Left lung (tissue), 10 donors: ENCODE measurements around the gene DIAPH2. TPM values are rescaled to one million over a fixed set of nuclear protein-coding genes. Genes with fewer than 3 reads are reported as not detected.

Experiments
- ATAC-seq: fragments of 200-7000 bp; cut with Tn5 transposase; one replicate; pipeline ENCODE4 v1.9.1; 2020; ENCODE audit warnings: moderate library complexity
- DNase-seq, 4 donors: peaks; one replicate each; pipeline ENCODE4 v3.0.0-alpha.2; 2013 to 2020
- H3K27ac ChIP-seq, 2 donors: fragments of 200-600 bp; sonication (generic) in 1 of 2; one replicate each; pipeline versions ENCODE4 v1.5.0 to v1.8.0; 2020 to 2021
- H3K27me3 ChIP-seq, 2 donors: fragments of 200-600 bp; sonication (generic) in 1 of 2; one replicate each; pipeline versions ENCODE4 v1.5.0 to v1.8.0; 2020 to 2021
- H3K36me3 ChIP-seq, 2 donors: fragments of 200-600 bp; sonication (generic) in 1 of 2; one replicate each; pipeline versions ENCODE4 v1.5.0 to v1.8.0; 2020 to 2021
- H3K4me1 ChIP-seq, 2 donors: fragments of 200-600 bp; one replicate each; pipeline ENCODE4 v1.8.0; 2021
- H3K4me3 ChIP-seq, 2 donors: fragments of 200-600 bp; sonication (generic) in 1 of 2; one replicate each; pipeline versions ENCODE4 v1.5.0 to v1.8.0; 2020 to 2021; ENCODE audit warnings: mild to moderate bottlenecking in 1 of 2
- H3K9me3 ChIP-seq, 2 donors: fragments of 200-600 bp; sonication (generic) in 1 of 2; one replicate each; pipeline versions ENCODE4 v1.5.0 to v1.8.0; 2020 to 2021
- intact Hi-C, 2 donors: fragments of 100-400 bp; cut with DNase I; formaldehyde crosslinking; loops; one replicate each; pipeline versions ENCODE4 v1.11.2 to v1.14.2; 2022
- polyA plus RNA-seq, 6 donors: library from polyadenylated mRNA; unstranded; fragments of 120-200 nt; gene quantifications; one replicate each; pipeline ENCODE4 v1.2.1, GENCODE V29; 2013; ENCODE audit not compliant: insufficient read length in 6 of 6
- total RNA-seq, 2 donors: library from RNA; stranded (reverse); fragmentation: NEBNext Ultra II Directional; extraction: Animal tissue kit (Norgen Biotek cat#: 25700); gene quantifications; one replicate each; pipeline ENCODE4 v1.2.1, GENCODE V29; 2021
- TF ChIP-seq, protein P1 (sequence below), 2 donors: fragments of 200-600 bp; sonication (generic) in 1 of 2; IDR thresholded peaks; one replicate each; pipeline versions ENCODE4 v1.5.0 to v1.8.0; 2021; ENCODE audit warnings: antibody characterized with exemption in 2 of 2
- donor health status: DM: no; HTN: yes; CAD: no.
- donor health status: DM: no; HTN: no; CAD: no.

Gene DIAPH2
- total and polyA plus RNA-seq, 8 donors = 14.6 to 34.1 (median 16.4) TPM

DNA sequence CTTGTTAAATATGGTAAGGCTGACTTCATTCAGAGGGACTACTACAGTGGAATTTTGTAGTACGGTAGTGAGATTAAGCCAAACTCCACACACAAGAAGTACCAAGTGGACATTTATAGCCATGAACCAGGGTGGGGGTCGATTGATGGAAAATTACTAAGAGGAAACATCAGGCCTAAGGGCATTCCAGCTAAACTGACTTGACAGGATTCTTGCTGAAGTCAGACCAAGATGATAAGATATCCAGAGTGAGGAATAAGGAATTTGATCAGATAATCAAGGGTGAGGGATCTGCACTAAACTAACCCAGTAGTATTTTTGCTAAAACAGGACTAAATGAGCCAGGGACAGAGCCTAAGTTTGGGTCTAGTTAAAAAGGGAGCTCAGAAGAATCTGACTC is 796.6 kb downstream of the DIAPH2 start:
- Histone ChIP-seq H3K36me3 (no peaks in the 10 kb centered on the region), H3K4me1 (no peaks in the 10 kb centered on the region), H3K4me3 (no peak overlapping the region), H3K27me3 (no peaks in the 10 kb centered on the region), H3K9me3 (no peaks in the 10 kb centered on the region), H3K27ac (no peak overlapping the region)
- intact Hi-C loops = no loop called here
- TF ChIP-seq, protein P1, sequence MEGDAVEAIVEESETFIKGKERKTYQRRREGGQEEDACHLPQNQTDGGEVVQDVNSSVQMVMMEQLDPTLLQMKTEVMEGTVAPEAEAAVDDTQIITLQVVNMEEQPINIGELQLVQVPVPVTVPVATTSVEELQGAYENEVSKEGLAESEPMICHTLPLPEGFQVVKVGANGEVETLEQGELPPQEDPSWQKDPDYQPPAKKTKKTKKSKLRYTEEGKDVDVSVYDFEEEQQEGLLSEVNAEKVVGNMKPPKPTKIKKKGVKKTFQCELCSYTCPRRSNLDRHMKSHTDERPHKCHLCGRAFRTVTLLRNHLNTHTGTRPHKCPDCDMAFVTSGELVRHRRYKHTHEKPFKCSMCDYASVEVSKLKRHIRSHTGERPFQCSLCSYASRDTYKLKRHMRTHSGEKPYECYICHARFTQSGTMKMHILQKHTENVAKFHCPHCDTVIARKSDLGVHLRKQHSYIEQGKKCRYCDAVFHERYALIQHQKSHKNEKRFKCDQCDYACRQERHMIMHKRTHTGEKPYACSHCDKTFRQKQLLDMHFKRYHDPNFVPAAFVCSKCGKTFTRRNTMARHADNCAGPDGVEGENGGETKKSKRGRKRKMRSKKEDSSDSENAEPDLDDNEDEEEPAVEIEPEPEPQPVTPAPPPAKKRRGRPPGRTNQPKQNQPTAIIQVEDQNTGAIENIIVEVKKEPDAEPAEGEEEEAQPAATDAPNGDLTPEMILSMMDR (IDR thresholded peaks at IDR 0.05) = no peak
- ATAC-seq (no peak), DNase-seq (no peak)

DNA sequence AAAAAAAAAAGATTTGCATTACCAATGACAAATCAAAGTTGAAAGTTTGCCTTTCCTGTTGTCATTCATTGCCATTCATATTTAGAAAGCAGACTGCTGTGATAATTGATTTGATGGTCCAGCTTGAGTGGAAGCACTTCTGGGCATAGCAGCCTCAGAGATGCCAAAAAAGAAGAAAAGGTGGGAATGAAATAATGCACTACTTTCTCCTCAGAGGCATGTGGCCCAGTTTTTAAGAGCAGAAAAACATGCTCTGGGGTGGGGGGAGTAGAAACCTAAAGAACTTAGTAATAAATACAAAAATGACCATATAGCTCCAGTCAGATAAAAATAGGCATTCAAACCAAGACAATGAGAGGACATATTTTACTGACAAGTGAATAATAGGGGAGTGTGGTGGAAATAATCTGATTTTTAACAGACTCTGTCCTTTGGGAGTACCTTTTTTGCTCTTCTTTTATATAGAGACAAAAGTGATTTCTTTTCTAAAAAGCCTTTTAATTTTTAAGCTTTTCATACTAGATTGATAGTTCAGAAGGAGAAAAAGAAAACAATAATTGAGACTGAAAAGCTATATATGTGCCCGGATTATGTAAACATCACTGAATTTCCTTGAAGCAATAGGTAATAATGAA is 798.1 kb downstream of the DIAPH2 start:
- TF ChIP-seq, protein P1 (IDR thresholded peaks at IDR 0.05) = no peak
- no peak overlapping the region for H3K27ac ChIP-seq
- H3K36me3 ChIP-seq = no peaks in the 10 kb centered on the region
- DNase-seq (no peak), ATAC-seq (no peak)
- H3K27me3 ChIP-seq = no peaks in the 10 kb centered on the region
- no peaks in the 10 kb centered on the region for H3K4me1 ChIP-seq
- no peak overlapping the region for H3K4me3 ChIP-seq
- no peaks in the 10 kb centered on the region for H3K9me3 ChIP-seq
- intact Hi-C loops = no loop called here

DNA sequence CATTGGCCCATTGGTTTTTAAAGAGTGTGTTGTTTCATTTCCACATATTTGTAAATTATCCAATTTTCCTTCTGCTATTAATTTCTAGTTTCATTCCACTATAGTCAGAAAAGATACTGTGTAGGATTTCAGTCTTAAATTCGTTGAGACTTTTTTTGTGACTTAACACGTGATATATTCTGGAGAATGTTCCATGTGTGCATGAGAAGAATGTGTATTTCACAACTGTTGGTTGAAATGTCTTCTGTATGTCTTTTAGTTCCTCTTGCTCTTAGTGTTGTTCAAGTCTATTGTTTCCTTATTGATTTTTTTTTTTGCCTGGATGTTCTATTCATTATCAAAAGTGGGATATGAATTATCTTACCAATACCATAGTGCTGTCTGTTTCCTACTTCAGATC is 806.0 kb downstream of the DIAPH2 start:
- Histone ChIP-seq H3K27me3 (no peaks in the 10 kb centered on the region), H3K4me3 (no peak overlapping the region), H3K4me1 (no peaks in the 10 kb centered on the region), H3K27ac (no peak overlapping the region), H3K9me3 (no peaks in the 10 kb centered on the region), H3K36me3 (no peaks in the 10 kb centered on the region)
- DNase-seq (no peak), ATAC-seq (no peak)
- TF ChIP-seq, protein P1 (IDR thresholded peaks at IDR 0.05) = no peak
- intact Hi-C loops = no loop called here

DNA sequence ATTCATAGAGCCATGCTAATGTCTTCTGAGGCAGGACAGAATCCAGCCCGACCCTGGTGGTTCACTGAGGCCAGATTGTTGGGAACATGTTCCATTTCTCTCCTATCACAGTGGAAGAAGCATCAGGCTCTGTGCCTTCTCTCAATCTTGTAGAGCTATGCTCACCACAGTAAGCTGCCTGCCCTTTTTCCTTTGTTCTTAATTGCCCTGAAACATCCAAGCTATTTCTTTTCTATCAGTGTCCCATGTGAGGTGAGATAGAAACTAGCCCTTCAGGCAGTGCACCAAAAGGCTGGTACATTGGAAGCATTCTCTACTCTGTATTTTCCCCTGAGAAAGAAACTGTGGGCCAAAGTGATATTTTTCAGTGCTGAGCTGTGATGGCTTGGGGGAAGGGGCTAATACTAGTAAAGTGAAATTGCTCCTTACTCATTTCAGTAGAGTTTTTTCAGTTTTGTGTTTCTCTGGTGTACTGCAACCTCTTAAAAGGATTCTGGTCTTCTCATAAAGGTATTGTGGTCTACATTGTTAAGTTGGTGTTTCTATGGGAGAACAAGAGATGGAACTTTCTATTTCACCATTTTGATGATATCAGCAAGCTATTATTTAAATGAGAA is 810.2 kb downstream of the DIAPH2 start:
- H3K4me1 ChIP-seq = no peaks in the 10 kb centered on the region
- no peaks in the 10 kb centered on the region for H3K27me3 ChIP-seq
- H3K4me3 ChIP-seq = no peak overlapping the region
- intact Hi-C loops = no loop called here
- H3K27ac ChIP-seq = no peak overlapping the region
- H3K9me3 ChIP-seq = no peaks in the 10 kb centered on the region
- DNase-seq (no peak), ATAC-seq (no peak)
- TF ChIP-seq, protein P1 (IDR thresholded peaks at IDR 0.05) = no peak
- no peaks in the 10 kb centered on the region for H3K36me3 ChIP-seq

DNA sequence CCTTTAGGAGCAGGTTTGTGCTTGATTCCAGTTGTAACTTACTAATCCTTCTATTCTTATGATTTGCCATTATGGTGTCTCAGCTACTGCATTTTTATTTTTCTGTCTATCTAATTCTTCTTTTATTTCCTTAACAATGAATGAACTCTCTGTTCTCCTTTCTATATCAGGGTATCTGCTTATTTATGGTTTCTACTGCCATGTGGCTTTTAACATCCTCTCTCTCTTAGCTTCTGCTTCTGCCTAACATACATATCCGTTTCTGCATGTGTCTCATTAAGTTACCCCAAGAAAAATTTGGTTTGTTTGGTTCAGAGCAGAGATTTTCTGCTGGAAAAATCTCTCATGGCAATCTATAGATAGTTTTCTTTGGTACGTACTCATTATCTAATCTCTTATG is 813.5 kb downstream of the DIAPH2 start:
- no peaks in the 10 kb centered on the region for H3K9me3 ChIP-seq
- H3K4me3 ChIP-seq = no peak overlapping the region
- no peaks in the 10 kb centered on the region for H3K36me3 ChIP-seq
- H3K27me3 ChIP-seq = peaks cover 0 to 5% of the 10 kb centered on the region in 2 donors
- no peak for DNase-seq
- ATAC-seq = no peak
- intact Hi-C loops = no loop called here
- TF ChIP-seq, protein P1 (IDR thresholded peaks at IDR 0.05) = no peak
- no peak overlapping the region for H3K27ac ChIP-seq
- H3K4me1 ChIP-seq = no peaks in the 10 kb centered on the region
